Measurements from ENCODE around the gene THSD4.
"Not testable (repeated sequence)": the region's sequence is repeated elsewhere in the genome, so short reads cannot be mapped to it uniquely, and the experiment has no call there.

THSD4 gene

GRCh38 chr15:71201477-71201876 is 86.2 kb downstream of the THSD4 start:
- H3K4me3 ChIP-seq (ENCODE audit: low read depth, low read length): no peak overlapping the region
- TF ChIP-seq, protein P1, sequence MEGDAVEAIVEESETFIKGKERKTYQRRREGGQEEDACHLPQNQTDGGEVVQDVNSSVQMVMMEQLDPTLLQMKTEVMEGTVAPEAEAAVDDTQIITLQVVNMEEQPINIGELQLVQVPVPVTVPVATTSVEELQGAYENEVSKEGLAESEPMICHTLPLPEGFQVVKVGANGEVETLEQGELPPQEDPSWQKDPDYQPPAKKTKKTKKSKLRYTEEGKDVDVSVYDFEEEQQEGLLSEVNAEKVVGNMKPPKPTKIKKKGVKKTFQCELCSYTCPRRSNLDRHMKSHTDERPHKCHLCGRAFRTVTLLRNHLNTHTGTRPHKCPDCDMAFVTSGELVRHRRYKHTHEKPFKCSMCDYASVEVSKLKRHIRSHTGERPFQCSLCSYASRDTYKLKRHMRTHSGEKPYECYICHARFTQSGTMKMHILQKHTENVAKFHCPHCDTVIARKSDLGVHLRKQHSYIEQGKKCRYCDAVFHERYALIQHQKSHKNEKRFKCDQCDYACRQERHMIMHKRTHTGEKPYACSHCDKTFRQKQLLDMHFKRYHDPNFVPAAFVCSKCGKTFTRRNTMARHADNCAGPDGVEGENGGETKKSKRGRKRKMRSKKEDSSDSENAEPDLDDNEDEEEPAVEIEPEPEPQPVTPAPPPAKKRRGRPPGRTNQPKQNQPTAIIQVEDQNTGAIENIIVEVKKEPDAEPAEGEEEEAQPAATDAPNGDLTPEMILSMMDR (IDR thresholded peaks at IDR 0.05; ENCODE audit: control insufficient read depth, extremely low read depth, insufficient read depth): no peak
- no peak for DNase-seq (ENCODE audit: low read depth)

GRCh38 chr15:71202712-71203111 is 87.4 kb downstream of the THSD4 start:
- TF ChIP-seq, protein P1 (IDR thresholded peaks at IDR 0.05; ENCODE audit: control insufficient read depth, extremely low read depth, insufficient read depth): no peak
- DNase-seq (ENCODE audit: low read depth): no peak
- no peak overlapping the region for H3K4me3 ChIP-seq (ENCODE audit: low read depth, low read length)

DNA sequence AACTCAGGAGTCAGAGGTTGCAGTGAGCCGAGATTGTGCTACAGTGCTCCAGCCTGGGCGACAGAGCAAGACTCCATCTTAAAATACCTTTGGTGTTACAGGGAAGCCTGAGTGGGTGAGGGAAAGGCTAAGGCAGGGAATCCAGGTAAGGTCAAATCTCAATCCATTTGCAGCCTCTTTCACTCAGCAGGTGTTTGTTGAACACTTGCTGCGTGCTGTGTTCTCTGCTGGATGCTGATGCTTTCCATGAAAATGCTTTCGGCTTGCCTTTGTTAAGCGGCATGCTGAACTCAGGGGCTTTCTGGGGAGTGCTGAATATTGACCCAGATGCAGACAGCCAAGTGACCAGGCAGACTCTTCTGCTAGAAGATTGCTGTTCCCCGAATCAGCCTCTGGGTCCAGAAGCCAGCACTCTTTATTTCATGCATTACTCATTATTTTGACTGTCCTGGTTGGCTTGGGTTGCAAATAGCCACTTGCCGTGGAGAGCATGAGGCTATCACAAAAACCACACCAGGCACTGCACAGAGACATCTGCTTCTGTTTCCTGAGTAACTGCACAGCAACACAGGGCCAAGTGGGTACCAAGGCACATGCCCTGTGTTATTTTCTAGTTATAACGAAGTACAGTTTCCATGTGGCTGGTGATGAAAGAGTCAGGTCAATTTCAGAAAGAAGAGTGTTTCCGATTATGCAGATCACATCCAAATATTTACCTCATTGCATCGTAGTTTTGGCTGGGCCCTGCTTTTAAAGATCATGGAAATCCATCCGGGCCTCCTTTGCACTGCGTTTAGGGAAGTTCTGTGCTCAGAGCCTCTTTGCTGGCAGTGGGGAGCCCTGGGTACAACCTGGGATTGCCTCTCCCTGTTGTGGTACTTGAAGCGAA is 88.6 kb downstream of the THSD4 start:
- TF ChIP-seq, protein P1 (IDR thresholded peaks at IDR 0.05; ENCODE audit: control insufficient read depth, extremely low read depth, insufficient read depth): no peak
- H3K4me3 ChIP-seq (ENCODE audit: low read depth, low read length): no peak overlapping the region
- DNase-seq (ENCODE audit: low read depth): no peak

GRCh38 chr15:71207141-71207540 is 91.9 kb downstream of the THSD4 start:
- H3K4me3 ChIP-seq (ENCODE audit: low read depth, low read length): no peak overlapping the region
- TF ChIP-seq, protein P1 (IDR thresholded peaks at IDR 0.05; ENCODE audit: control insufficient read depth, extremely low read depth, insufficient read depth): no peak
- DNase-seq (ENCODE audit: low read depth): no peak

- no peak overlapping the region for H3K4me3 ChIP-seq (ENCODE audit: low read depth, low read length)
- no peak for DNase-seq (ENCODE audit: low read depth)
- TF ChIP-seq, protein P1 (IDR thresholded peaks at IDR 0.05; ENCODE audit: control insufficient read depth, extremely low read depth, insufficient read depth): no peak
Measured at GRCh38 chr15:71212146-71212545, 96.9 kb downstream of the THSD4 start.

DNA sequence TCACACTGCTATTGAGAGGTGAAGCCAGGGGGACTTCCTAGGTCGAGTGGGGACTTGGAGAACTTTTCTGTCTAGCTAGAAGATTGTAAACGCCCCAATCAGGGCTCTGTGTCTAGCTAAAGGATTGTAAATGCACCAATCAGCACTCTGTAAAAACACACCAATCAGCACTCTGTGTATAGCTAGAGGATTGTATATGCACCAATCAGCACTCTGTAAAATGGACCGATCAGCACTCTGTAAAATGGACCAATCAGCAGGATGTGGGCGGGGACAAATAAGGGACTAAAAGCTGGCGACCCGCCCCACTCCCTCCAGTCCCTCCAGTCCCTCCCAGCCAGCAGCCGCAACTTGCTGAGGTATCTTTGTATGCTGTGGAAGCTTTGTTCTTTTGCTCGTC is 98.7 kb downstream of the THSD4 start:
- not testable (repeated sequence) for DNase-seq (ENCODE audit: low read depth)

DNA sequence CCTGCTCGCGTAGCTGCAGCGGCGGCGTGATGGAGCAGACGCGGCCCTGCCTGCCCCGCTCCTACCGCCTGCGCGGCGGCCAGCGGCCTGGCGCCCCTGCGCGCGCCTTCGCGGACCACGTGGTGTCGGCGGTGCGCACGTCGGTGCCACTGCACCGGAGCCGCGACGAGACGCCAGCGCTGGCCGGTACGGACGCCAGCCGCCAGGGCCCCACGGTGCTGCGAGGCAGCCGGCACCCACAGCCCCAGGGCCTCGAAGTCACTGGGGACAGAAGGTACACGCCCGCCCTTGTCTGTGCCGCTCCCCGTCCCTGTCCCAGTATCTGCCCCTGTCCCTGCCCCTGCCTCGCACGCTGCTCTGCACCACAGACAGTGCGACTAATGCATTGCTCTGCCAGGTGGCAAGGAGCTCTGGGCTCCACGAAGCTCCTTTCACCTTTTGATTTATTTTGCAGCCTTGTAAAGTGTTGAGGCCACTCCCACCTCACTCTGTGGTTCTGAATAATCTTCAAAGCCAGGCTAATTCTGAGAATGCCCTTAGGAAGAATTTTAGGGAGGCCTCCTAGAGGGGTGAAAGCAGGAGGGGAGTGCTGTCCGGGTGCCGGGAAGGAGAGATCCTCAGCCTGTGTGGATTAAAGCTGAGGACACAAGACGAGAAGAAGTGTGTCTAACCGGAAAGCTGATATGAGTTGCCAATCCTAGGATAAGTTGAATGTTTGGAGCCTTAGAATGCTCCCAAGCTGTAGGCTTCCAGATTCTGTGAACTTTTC is 100.0 kb downstream of the THSD4 start:
- DNase-seq (ENCODE audit: low read depth): no peak
- no peak overlapping the region for H3K4me3 ChIP-seq (ENCODE audit: low read depth, low read length)
- TF ChIP-seq, protein P1 (IDR thresholded peaks at IDR 0.05; ENCODE audit: control insufficient read depth, extremely low read depth, insufficient read depth): no peak

More for the DNA sequence above, 98.7 kb downstream of the THSD4 start:
- H3K4me3 ChIP-seq (ENCODE audit: low read depth, low read length): not testable (repeated sequence)
